SU-DHL-6 (cell line): ENCODE results near the gene AIMP1.

Source experiments
- H2AFZ ChIP-seq: fragments of 200-600 bp; sonication (generic); 2 replicates; pipeline ENCODE4 v1.6.1; 2014; ENCODE audit warnings: low read depth, mild to moderate bottlenecking, moderate library complexity, mixed read lengths, antibody characterized with exemption, low read length; ENCODE audit not compliant: severe bottlenecking
- H3F3A ChIP-seq: fragments of 200-600 bp; shearing (Covaris generic); 2 replicates; pipeline ENCODE4 v1.6.0; 2016; ENCODE audit warnings: antibody characterized with exemption, mild to moderate bottlenecking; ENCODE audit not compliant: insufficient read depth
- H3K27ac ChIP-seq: fragments of 200-600 bp; sonication (generic); 2 replicates; pipeline ENCODE4 v1.5.1; 2016; ENCODE audit warnings: low read depth, mild to moderate bottlenecking, low read length, moderate library complexity, mixed read lengths
- H3K27me3 ChIP-seq: fragments of 200-600 bp; sonication (generic), shearing (Covaris generic); 2 replicates; pipeline ENCODE4 v1.6.0; 2014; ENCODE audit warnings: mild to moderate bottlenecking, low read length
- H3K36me3 ChIP-seq: fragments of 200-600 bp; sonication (generic); 2 replicates; pipeline ENCODE4 v1.6.1; 2014; ENCODE audit warnings: mild to moderate bottlenecking, low read length, mixed read lengths
- H3K4me2 ChIP-seq: fragments of 300-600, 200-600 bp; shearing (Covaris generic), sonication (generic); 2 replicates; pipeline ENCODE4 v1.6.0; 2014; ENCODE audit warnings: low read length, low read depth, mild to moderate bottlenecking; ENCODE audit not compliant: poor library complexity, severe bottlenecking
- H3K4me3 ChIP-seq: fragments of 200-600 bp; sonication (generic); 2 replicates; pipeline ENCODE4 v1.5.1; 2014; ENCODE audit warnings: antibody characterized with exemption, low read length, mild to moderate bottlenecking, mixed read lengths; ENCODE audit not compliant: insufficient read depth, poor library complexity, severe bottlenecking
- H3K79me2 ChIP-seq: fragments of 200-600 bp; sonication (generic); 2 replicates; pipeline ENCODE4 v1.6.1; 2014; ENCODE audit warnings: mild to moderate bottlenecking, low read length, moderate library complexity; ENCODE audit not compliant: insufficient read depth
- H3K9ac ChIP-seq: fragments of 200-600 bp; sonication (generic); 2 replicates; pipeline ENCODE4 v1.7.0; 2014; ENCODE audit warnings: mild to moderate bottlenecking, low read length
- H3K9me2 ChIP-seq: fragments of 200-600 bp; sonication (generic); replicated peaks from 2 replicates; pipeline ENCODE4 v1.6.1; 2014; ENCODE audit warnings: low read length; ENCODE audit not compliant: insufficient read depth
- H3K9me3 ChIP-seq: fragments of 200-600 bp; sonication (generic); 2 replicates; pipeline ENCODE4 v1.6.1; 2014; ENCODE audit warnings: low read length, mixed read lengths; ENCODE audit not compliant: insufficient read depth
- H4K20me1 ChIP-seq: fragments of 200-600 bp; sonication (generic); 2 replicates; pipeline ENCODE4 v1.6.1; 2014; ENCODE audit warnings: low read depth, mild to moderate bottlenecking, antibody characterized with exemption, low read length, moderate library complexity, mixed read lengths
- CTCF ChIP-seq: fragments of 200-600 bp; sonication (generic); IDR thresholded peaks from one replicate; pipeline ENCODE4 v1.5.1; 2017; ENCODE audit warnings: antibody characterized with exemption, mild to moderate bottlenecking, low read length, moderate library complexity; ENCODE audit not compliant: insufficient read depth, poor library complexity, severe bottlenecking
- EZH2phosphoT487 ChIP-seq: fragments of 200-600 bp; sonication (generic), shearing (Covaris generic); conservative IDR thresholded peaks from 2 replicates; pipeline ENCODE4 v1.6.1; 2018; ENCODE audit warnings: mild to moderate bottlenecking, antibody characterized with exemption, low read length, moderate library complexity, mixed read lengths

The AIMP1 gene

GRCh38 chr4:106340774-106341173 is 24.4 kb downstream of the AIMP1 start:
- H3K27me3 ChIP-seq, result no peaks in the 10 kb centered on the region
- H4K20me1 ChIP-seq, result no peaks in the 10 kb centered on the region
- no peak overlapping the region for H3K27ac ChIP-seq
- H3K79me2 ChIP-seq, result peaks cover 15% of the 10 kb centered on the region; the same call in 1 of the 2 replicates
- H3K9ac ChIP-seq, result no peak overlapping the region
- H3K4me3 ChIP-seq, result no peak overlapping the region
- H2AFZ ChIP-seq, result no peak overlapping the region
- H3F3A ChIP-seq, result no peaks in the 10 kb centered on the region
- no peaks in the 10 kb centered on the region for H3K9me2 ChIP-seq
- TF ChIP-seq EZH2phosphoT487, result no peak
- TF ChIP-seq CTCF, result no peak
- no peak overlapping the region for H3K4me2 ChIP-seq
- no peaks in the 10 kb centered on the region for H3K36me3 ChIP-seq
- H3K9me3 ChIP-seq, result no peaks in the 10 kb centered on the region

GRCh38 chr4:106343865-106344646 is 27.7 kb downstream of the AIMP1 start:
- H4K20me1 ChIP-seq, result no peaks in the 10 kb centered on the region
- H3K79me2 ChIP-seq, result peaks cover 15% of the 10 kb centered on the region; the same call in 1 of the 2 replicates
- no peaks in the 10 kb centered on the region for H3K9me3 ChIP-seq
- no peak overlapping the region for H3K4me3 ChIP-seq
- no peak overlapping the region for H2AFZ ChIP-seq
- TF ChIP-seq CTCF (no peak), EZH2phosphoT487 (no peak)
- H3K9ac ChIP-seq, result no peak overlapping the region
- H3K9me2 ChIP-seq, result no peaks in the 10 kb centered on the region
- 0 out of 2 replicates have a peak, but pooled peaks cover 2% of the 10 kb centered on the region for H3K36me3 ChIP-seq
- H3K4me2 ChIP-seq, result no peak overlapping the region
- H3K27me3 ChIP-seq, result no peaks in the 10 kb centered on the region
- H3F3A ChIP-seq, result no peaks in the 10 kb centered on the region
- H3K27ac ChIP-seq, result no peak overlapping the region

- 0 out of 2 replicates have a peak, but pooled peaks cover 2% of the 10 kb centered on the region for H3K36me3 ChIP-seq
- H3K4me3 ChIP-seq, result no peak overlapping the region
- H3K4me2 ChIP-seq, result no peak overlapping the region
- no peaks in the 10 kb centered on the region for H4K20me1 ChIP-seq
- H3K9me2 ChIP-seq, result no peaks in the 10 kb centered on the region
- no peak overlapping the region for H3K27ac ChIP-seq
- H3F3A ChIP-seq, result no peaks in the 10 kb centered on the region
- no peak overlapping the region for H3K9ac ChIP-seq
- H3K9me3 ChIP-seq, result no peaks in the 10 kb centered on the region
- H3K79me2 ChIP-seq, result peaks cover 15% of the 10 kb centered on the region; the same call in 1 of the 2 replicates
- TF ChIP-seq CTCF (no peak), EZH2phosphoT487 (no peak)
- no peaks in the 10 kb centered on the region for H3K27me3 ChIP-seq
- H2AFZ ChIP-seq, result no peak overlapping the region
Observed at GRCh38 chr4:106344647-106344970, 28.3 kb downstream of the AIMP1 start.
